ENCODE measurements around the gene NFATC3.

Gene NFATC3

GRCh38 chr16:68230176-68230571 is 145.0 kb downstream of the NFATC3 start:
- TF ChIP-seq, protein P1, sequence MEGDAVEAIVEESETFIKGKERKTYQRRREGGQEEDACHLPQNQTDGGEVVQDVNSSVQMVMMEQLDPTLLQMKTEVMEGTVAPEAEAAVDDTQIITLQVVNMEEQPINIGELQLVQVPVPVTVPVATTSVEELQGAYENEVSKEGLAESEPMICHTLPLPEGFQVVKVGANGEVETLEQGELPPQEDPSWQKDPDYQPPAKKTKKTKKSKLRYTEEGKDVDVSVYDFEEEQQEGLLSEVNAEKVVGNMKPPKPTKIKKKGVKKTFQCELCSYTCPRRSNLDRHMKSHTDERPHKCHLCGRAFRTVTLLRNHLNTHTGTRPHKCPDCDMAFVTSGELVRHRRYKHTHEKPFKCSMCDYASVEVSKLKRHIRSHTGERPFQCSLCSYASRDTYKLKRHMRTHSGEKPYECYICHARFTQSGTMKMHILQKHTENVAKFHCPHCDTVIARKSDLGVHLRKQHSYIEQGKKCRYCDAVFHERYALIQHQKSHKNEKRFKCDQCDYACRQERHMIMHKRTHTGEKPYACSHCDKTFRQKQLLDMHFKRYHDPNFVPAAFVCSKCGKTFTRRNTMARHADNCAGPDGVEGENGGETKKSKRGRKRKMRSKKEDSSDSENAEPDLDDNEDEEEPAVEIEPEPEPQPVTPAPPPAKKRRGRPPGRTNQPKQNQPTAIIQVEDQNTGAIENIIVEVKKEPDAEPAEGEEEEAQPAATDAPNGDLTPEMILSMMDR (IDR thresholded peaks at IDR 0.05; ENCODE audit: poor library complexity, severe bottlenecking), result no peak
- Histone ChIP-seq H3K27ac (ENCODE audit: poor library complexity, severe bottlenecking) (no peak overlapping the region), H3K9me3 (ENCODE audit: severe bottlenecking) (no peaks in the 10 kb centered on the region), H3K27me3 (ENCODE audit: insufficient read depth, poor library complexity, severe bottlenecking) (no peaks in the 10 kb centered on the region), H3K36me3 (ENCODE audit: low read depth) (peaks cover 37% of the 10 kb centered on the region), H3K4me3 (ENCODE audit: severe bottlenecking) (no peak overlapping the region), H3K4me1 (ENCODE audit: insufficient read depth, poor library complexity, severe bottlenecking) (peaks cover 12% of the 10 kb centered on the region)
- DNase-seq (ENCODE audit: low spot score), result no peak
- no peak for ATAC-seq (ENCODE audit: low read depth)

- Histone ChIP-seq H3K27ac (ENCODE audit: poor library complexity, severe bottlenecking) (no peak overlapping the region), H3K36me3 (ENCODE audit: low read depth) (peaks cover 37% of the 10 kb centered on the region), H3K27me3 (ENCODE audit: insufficient read depth, poor library complexity, severe bottlenecking) (no peaks in the 10 kb centered on the region), H3K4me3 (ENCODE audit: severe bottlenecking) (no peak overlapping the region), H3K9me3 (ENCODE audit: severe bottlenecking) (no peaks in the 10 kb centered on the region), H3K4me1 (ENCODE audit: insufficient read depth, poor library complexity, severe bottlenecking) (peaks cover 12% of the 10 kb centered on the region)
- no peak for DNase-seq (ENCODE audit: low spot score)
- no peak for ATAC-seq (ENCODE audit: low read depth)
- TF ChIP-seq, protein P1 (IDR thresholded peaks at IDR 0.05; ENCODE audit: poor library complexity, severe bottlenecking), result no peak
These were observed 145.8 kb downstream of the NFATC3 start for GRCh38 chr16:68230956-68231355.

DNA sequence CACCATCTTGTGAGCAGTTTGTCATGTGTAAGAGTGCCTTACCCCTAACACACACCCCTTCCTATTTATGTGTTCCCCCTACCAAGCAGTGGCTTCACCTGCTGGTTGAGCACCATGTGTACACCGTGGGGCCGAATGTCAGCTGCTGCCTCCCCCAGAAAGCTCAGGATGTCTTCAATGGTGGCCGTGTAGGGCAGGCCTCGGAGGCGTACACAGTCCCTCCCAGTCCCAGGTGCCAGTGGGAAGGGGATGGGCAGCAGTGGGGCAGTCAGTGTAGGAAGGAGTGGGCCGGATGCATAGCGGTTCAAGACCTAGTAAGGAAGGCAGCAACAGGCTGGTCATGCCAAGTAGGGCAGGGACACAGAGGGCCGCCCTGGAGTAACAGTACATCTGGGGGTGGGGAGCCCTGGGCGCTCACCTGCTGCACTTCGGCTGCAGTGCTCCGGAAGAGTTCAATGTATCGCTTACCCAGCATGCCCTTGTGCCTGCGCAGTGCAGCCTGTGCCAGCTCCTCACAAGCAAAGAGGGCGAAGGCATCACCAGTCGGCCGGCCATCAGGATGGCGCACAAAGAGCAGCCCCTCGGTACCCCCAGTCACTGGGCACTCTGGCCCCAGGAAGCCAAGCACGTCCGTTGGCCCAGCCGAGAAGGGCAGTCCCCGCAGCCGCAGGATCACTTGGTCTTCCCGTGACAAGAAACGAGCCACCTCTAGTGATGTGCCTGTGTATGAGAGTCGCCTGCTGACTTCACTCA is 146.4 kb downstream of the NFATC3 start:
- H3K9me3 ChIP-seq (ENCODE audit: severe bottlenecking), result no peaks in the 10 kb centered on the region
- no peak overlapping the region for H3K4me3 ChIP-seq (ENCODE audit: severe bottlenecking)
- TF ChIP-seq, protein P1 (IDR thresholded peaks at IDR 0.05; ENCODE audit: poor library complexity, severe bottlenecking), result no peak
- no peaks in the 10 kb centered on the region for H3K27me3 ChIP-seq (ENCODE audit: insufficient read depth, poor library complexity, severe bottlenecking)
- no peak for ATAC-seq (ENCODE audit: low read depth)
- peaks cover 12% of the 10 kb centered on the region for H3K4me1 ChIP-seq (ENCODE audit: insufficient read depth, poor library complexity, severe bottlenecking)
- DNase-seq (ENCODE audit: low spot score), result no peak
- H3K27ac ChIP-seq (ENCODE audit: poor library complexity, severe bottlenecking), result no peak overlapping the region
- peaks cover 37% of the 10 kb centered on the region for H3K36me3 ChIP-seq (ENCODE audit: low read depth)

GRCh38 chr16:68232335-68232734 is 147.2 kb downstream of the NFATC3 start:
- no peak for DNase-seq (ENCODE audit: low spot score)
- H3K4me1 ChIP-seq (ENCODE audit: insufficient read depth, poor library complexity, severe bottlenecking), result peaks cover 12% of the 10 kb centered on the region
- no peaks in the 10 kb centered on the region for H3K9me3 ChIP-seq (ENCODE audit: severe bottlenecking)
- H3K27ac ChIP-seq (ENCODE audit: poor library complexity, severe bottlenecking), result no peak overlapping the region
- no peaks in the 10 kb centered on the region for H3K27me3 ChIP-seq (ENCODE audit: insufficient read depth, poor library complexity, severe bottlenecking)
- H3K4me3 ChIP-seq (ENCODE audit: severe bottlenecking), result no peak overlapping the region
- no peak for ATAC-seq (ENCODE audit: low read depth)
- TF ChIP-seq, protein P1 (IDR thresholded peaks at IDR 0.05; ENCODE audit: poor library complexity, severe bottlenecking), result no peak
- peaks cover 37% of the 10 kb centered on the region for H3K36me3 ChIP-seq (ENCODE audit: low read depth)

Data from RWPE2 (cell line).